ENCODE measurements around the gene TRIM17.

GRCh38 chr1:228363686-228364067, 53.0 kb downstream of the TRIM17 start:
- TF ChIP-seq CTCF (IDR thresholded peaks at IDR 0.05) (no peak), POLR2A (IDR thresholded peaks at IDR 0.05) (no peak)

All from vagina (tissue), 2 donors.